Heart right ventricle (tissue), 16 donors: ENCODE results near the gene CCDC127. TPM values are rescaled to one million over a fixed set of nuclear protein-coding genes. Genes with fewer than 3 reads are reported as not detected.

Experiments
- ATAC-seq, 8 donors: fragments of 200-7000 bp; cut with Tn5 transposase; one replicate each; pipeline ENCODE4 v1.9.1; 2020; ENCODE audit warnings: mild to moderate bottlenecking in 8 of 8, moderate library complexity in 8 of 8, moderate number of reproducible peaks in 1 of 8
- DNase-seq, 2 donors: peaks; one replicate each; pipeline ENCODE4 v3.0.0-alpha.2; 2020
- H3K27ac ChIP-seq, 10 donors: fragments of 200-600 bp; sonication (generic) in 2 of 10; one replicate each; pipeline versions ENCODE4 v1.5.0 to v1.8.0; 2020 to 2022; ENCODE audit warnings: mild to moderate bottlenecking in 3 of 10
- H3K27me3 ChIP-seq, 7 donors: fragments of 200-600 bp; one replicate each; pipeline ENCODE4 v1.8.0; 2021 to 2022; ENCODE audit warnings: mild to moderate bottlenecking in 2 of 7
- H3K36me3 ChIP-seq, 9 donors: fragments of 200-600 bp; sonication (generic) in 1 of 9; one replicate each; pipeline versions ENCODE4 v1.5.0 to v1.8.0; 2020 to 2022; ENCODE audit warnings: mild to moderate bottlenecking in 2 of 9
- H3K4me1 ChIP-seq, 9 donors: fragments of 200-600 bp; sonication (generic) in 1 of 9; one replicate each; pipeline versions ENCODE4 v1.5.0 to v1.8.0; 2020 to 2022; ENCODE audit warnings: mild to moderate bottlenecking in 4 of 9
- H3K4me3 ChIP-seq, 10 donors: fragments of 200-600 bp; sonication (generic) in 2 of 10; one replicate each; pipeline versions ENCODE4 v1.5.0 to v1.8.0; 2020 to 2022; ENCODE audit warnings: mild to moderate bottlenecking in 7 of 10, moderate library complexity in 2 of 10
- H3K9me3 ChIP-seq, 11 donors: fragments of 200-600 bp in 10 of 11; sonication (generic) in 2 of 11; one replicate each; pipeline versions ENCODE4 v1.5.0 to v1.8.0; 2013 to 2022; ENCODE audit warnings: mild to moderate bottlenecking in 2 of 11, control low read depth in 1 of 11, moderate library complexity in 1 of 11
- CTCF ChIP-seq, 9 donors: fragments of 200-600 bp; sonication (generic) in 2 of 9; IDR thresholded peaks; one replicate each; pipeline versions ENCODE4 v1.5.0 to v1.8.0; 2021 to 2022; ENCODE audit warnings: antibody characterized with exemption in 9 of 9, mild to moderate bottlenecking in 5 of 9, moderate library complexity in 1 of 9
- WGBS, 2 donors: extraction: QIAGEN DNeasy Blood & Tissue Kit; methylation state at CpG; one replicate each; pipeline ENCODE4 v1.1.7; 2013; ENCODE audit warnings: inconsistent platforms in 1 of 2; 5-methylcytosine and 5-hydroxymethylcytosine counted together
- intact Hi-C, 10 donors: fragments of 100-400 bp; cut with DNase I; formaldehyde crosslinking; loops; one replicate each; pipeline versions ENCODE4 v1.11.1 to v1.14.2; 2022
- polyA plus RNA-seq, 2 donors: library from polyadenylated mRNA; stranded (reverse); fragments of 200-250 nt; gene quantifications; one replicate each; pipeline ENCODE4 v1.2.3, GENCODE V29; 2013
- total RNA-seq, 10 donors: library from RNA; stranded (reverse); fragmentation: NEBNext Ultra II Directional in 3 of 10; extraction: Animal tissue kit (Norgen Biotek cat#: 25700) in 3 of 10; gene quantifications; one replicate each; pipeline versions ENCODE4 v1.2.1 to v1.2.4, GENCODE V29; 2021 to 2023
- donor health status: Arrhythmogenic right ventricular cardiomyopathy.
- donor health status: ischemic (EF 13 %, LVEDD 7.1; RV severe dilation, severe dysfunction).
- donor health status: healthy with polysubstance abuse.
- donor health status: DM: no; HTN: yes; CAD: no.
- donor health status: DM: no; HTN: no; CAD: no.
- donor health status: ischemic (EF 25% LVEDD 6.9; RV normal size, moderate dysfunction).
- donor health status: ischemic (EF 25% LVEDD 5.7; RV mildly dilated, moderate dysfunction).
- donor health status: healthy.
- donor health status: DM: yes; HTN: yes; CAD: no.
- donor health status: Ischemic cardiomyopathy.
- donor health status: ischemic (EF 35%, LVEDD 5.7; RV mildly dilated, moderate dysfunction).
- donor health status: nonischemic (EF 11% LVEDD 7.7; RV severe dilation, severe dysfunction).
- donor health status: DM: yes; HTN: yes; CAD: no.
- donor health status: PGD.
- donor health status: ischemic (EF 29% LVEDD 5.4; RV normal size, mild dysfunction).
- donor health status: nonischemic (EF 23%, LVEDD 6.1; RV moderate dilation, normal function).

CCDC127 gene
- total and polyA plus RNA-seq, 12 donors = 3.8 to 10.4 (median 7.5) TPM

- ATAC-seq = no peak
- Histone ChIP-seq H3K4me1 (peaks cover 0 to 76% (median 12%) of the 10 kb centered on the region in 9 donors), H3K36me3 (peaks cover 0 to 4% (median 0%) of the 10 kb centered on the region in 9 donors), H3K9me3 (no peaks in the 10 kb centered on the region), H3K27me3 (peaks cover 0 to 18% (median 7%) of the 10 kb centered on the region in 7 donors), H3K4me3 (no peak overlapping the region), H3K27ac (peak overlapping the region in 9 of 10 donors; percentile 66 to 97 (median 90))
- intact Hi-C loops = no loop called here
- WGBS, 2 donors = 68 to 78% methylated on average over 33 of the region's 33 CpGs
- no peak for DNase-seq
- peak in 1 of 9 donors; percentile 16 for TF ChIP-seq CTCF (IDR thresholded peaks at IDR 0.05)
Observed at GRCh38 chr5:195401-196160, 22.4 kb downstream of the CCDC127 start.

- H3K4me3 ChIP-seq = no peak overlapping the region
- intact Hi-C loops = no loop called here
- H3K27ac ChIP-seq = peak overlapping the region; percentile 36 to 97 (median 90)
- DNase-seq (no peak), ATAC-seq (no peak)
- TF ChIP-seq CTCF (IDR thresholded peaks at IDR 0.05) = no peak
- peaks cover 0 to 76% (median 17%) of the 10 kb centered on the region in 9 donors for H3K4me1 ChIP-seq
- WGBS, 2 donors = 71 to 83% methylated on average over 36 of the region's 36 CpGs
- H3K9me3 ChIP-seq = no peaks in the 10 kb centered on the region
- H3K36me3 ChIP-seq = peaks cover 0 to 4% (median 0%) of the 10 kb centered on the region in 9 donors
- peaks cover 0 to 20% (median 7%) of the 10 kb centered on the region in 7 donors for H3K27me3 ChIP-seq
Observed at GRCh38 chr5:194603-195209, 23.2 kb downstream of the CCDC127 start.

- H3K36me3 ChIP-seq = peaks cover 0 to 4% (median 0%) of the 10 kb centered on the region in 9 donors
- peak overlapping the region; percentile 6 to 49 (median 42) for H3K4me3 ChIP-seq
- 42 to 61% methylated on average over 15 of the region's 15 CpGs for WGBS, 2 donors
- no peaks in the 10 kb centered on the region for H3K9me3 ChIP-seq
- peaks cover 0 to 76% (median 16%) of the 10 kb centered on the region in 9 donors for H3K4me1 ChIP-seq
- intact Hi-C loops = no loop called here
- H3K27ac ChIP-seq = peak overlapping the region in 9 of 10 donors; percentile 73 to 97 (median 92)
- DNase-seq (peak; percentile 56 to 81), ATAC-seq (peak; percentile 13 to 62 (median 48))
- H3K27me3 ChIP-seq = peaks cover 0 to 20% (median 7%) of the 10 kb centered on the region in 7 donors
- TF ChIP-seq CTCF (IDR thresholded peaks at IDR 0.05) = no peak
Observed at GRCh38 chr5:194102-194501, 23.9 kb downstream of the CCDC127 start.

GRCh38 chr5:192970-193831 lies 24.8 kb downstream of the CCDC127 start:
- 33 to 66% methylated on average over 16 to 17 of the region's 17 CpGs for WGBS, 2 donors
- H3K27ac ChIP-seq = peak overlapping the region in 9 of 10 donors; percentile 73 to 97 (median 92)
- no peaks in the 10 kb centered on the region for H3K9me3 ChIP-seq
- peaks cover 0 to 4% (median 0%) of the 10 kb centered on the region in 9 donors for H3K36me3 ChIP-seq
- H3K4me3 ChIP-seq = peak overlapping the region; percentile 14 to 49 (median 42)
- ATAC-seq = no peak
- no peak for DNase-seq
- H3K27me3 ChIP-seq = peaks cover 0 to 20% (median 7%) of the 10 kb centered on the region in 7 donors
- TF ChIP-seq CTCF (IDR thresholded peaks at IDR 0.05) = no peak
- intact Hi-C loops = no loop called here
- H3K4me1 ChIP-seq = peaks cover 3 to 77% (median 23%) of the 10 kb centered on the region in 9 donors
